ENCODE data around the gene ZNF521. TPM values are rescaled to one million over a fixed set of nuclear protein-coding genes. Genes with fewer than 3 reads are reported as not detected.

Gene ZNF521
- total RNA-seq, 1 donor from 2014 or later: 24.5 TPM

- ATAC-seq (ENCODE audit: poor library complexity) (no peak), DNase-seq (no peak)
- intact Hi-C loops (cut with DNase I): loop anchor here (5.0 kb wide), 1 partner anchor 203 kb away; no protein-coding TSS in a partner anchor
Measured at GRCh38 chr18:25345081-25345866, 6.7 kb downstream of the ZNF521 start.

DNA sequence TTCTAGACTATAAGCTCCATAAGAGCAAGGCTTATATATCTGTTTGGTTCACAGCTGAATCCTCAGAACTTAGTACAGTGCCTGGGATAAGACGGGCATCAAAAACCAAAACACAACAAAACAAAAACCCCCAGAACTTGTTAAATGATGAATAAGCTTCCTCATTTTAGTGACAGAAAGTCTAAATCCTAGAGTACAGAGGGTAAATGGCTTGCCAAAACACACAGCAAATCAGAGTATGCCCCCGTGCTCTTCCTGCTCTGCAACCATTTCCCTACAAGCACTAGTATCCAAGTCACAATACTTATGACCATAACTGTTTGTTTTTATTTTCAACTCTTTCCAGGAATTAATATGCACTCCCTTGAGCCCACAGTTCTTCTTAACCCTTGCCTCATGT is 10.1 kb downstream of the ZNF521 start:
- no peak for DNase-seq
- intact Hi-C loops (cut with DNase I): no loop called here

GRCh38 chr18:25340762-25341161 is 11.2 kb downstream of the ZNF521 start:
- ATAC-seq (ENCODE audit: poor library complexity) (no peak), DNase-seq (no peak)
- intact Hi-C loops (cut with DNase I): no loop called here

More for the DNA sequence above, 10.1 kb downstream of the ZNF521 start:
- no peak for ATAC-seq (ENCODE audit: poor library complexity)

DNA sequence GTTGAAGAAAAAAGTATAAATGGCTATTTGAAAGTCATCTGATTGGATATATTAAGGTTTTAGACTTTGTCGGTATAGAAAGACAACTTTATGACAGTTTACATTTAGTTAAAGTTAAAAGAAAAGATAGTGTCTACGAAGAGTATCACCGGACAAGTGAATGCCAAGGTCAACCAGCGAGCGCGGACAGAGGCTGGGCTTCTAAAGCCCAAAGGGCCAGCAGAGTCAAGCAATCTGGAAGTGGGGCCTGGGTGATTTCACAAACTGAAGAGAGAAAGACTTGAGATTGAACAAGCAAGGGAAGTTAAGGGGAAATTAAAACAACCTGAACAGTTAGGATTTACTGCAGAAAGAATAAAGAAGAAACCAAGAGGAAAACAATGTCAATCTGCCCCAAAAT is 16.3 kb downstream of the ZNF521 start:
- DNase-seq (peak; percentile 39), ATAC-seq (ENCODE audit: poor library complexity) (peak; percentile 48)
- intact Hi-C loops (cut with DNase I): no loop called here

DNA sequence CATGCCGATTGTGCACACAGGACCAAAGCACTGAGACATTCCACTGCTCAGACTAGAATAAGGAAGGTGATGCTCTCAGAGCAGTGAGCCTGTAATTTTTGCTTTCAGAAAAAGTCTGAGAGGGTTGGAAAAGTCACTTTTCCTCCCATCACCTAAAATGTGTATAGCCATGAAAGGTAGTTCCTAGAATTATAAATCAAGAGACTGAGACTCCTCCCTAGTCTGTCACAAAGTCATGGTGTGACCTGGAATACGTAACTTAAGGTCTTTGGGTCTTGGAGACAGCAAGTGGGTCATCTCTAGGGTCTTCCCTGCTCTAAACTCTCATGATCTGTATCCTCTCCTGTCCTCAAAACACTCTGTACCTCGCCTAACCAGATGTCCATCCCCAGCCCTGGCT is 16.9 kb downstream of the ZNF521 start:
- DNase-seq: no peak
- intact Hi-C loops (cut with DNase I): no loop called here
- ATAC-seq (ENCODE audit: poor library complexity): no peak

- no peak for ATAC-seq (ENCODE audit: poor library complexity)
- intact Hi-C loops (cut with DNase I): no loop called here
- no peak for DNase-seq
Measured at GRCh38 chr18:25334588-25334987, 17.4 kb downstream of the ZNF521 start.

DNA sequence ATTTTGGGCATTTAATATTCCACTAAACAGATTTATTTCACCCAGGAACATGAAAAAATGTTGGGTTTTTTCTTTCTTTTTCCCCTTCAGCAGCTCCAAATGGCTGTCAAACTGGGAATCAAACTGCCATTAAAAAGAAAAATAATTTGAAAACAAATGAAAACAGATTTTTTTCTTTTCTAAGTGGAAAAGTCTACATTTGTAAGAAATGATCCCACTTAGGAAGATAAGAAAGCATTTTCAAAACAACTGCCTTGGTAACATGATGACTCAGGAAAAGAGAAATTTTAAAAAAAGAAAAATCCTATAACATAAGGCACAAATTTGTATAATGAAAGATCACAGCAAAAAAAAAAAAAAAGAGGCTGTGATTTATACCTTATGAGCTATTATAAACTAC is 20.0 kb downstream of the ZNF521 start:
- no peak for ATAC-seq (ENCODE audit: poor library complexity)

GRCh38 chr18:25329783-25330182 is 22.2 kb downstream of the ZNF521 start:
- no peak for ATAC-seq (ENCODE audit: poor library complexity)

More for the DNA sequence above, 20.0 kb downstream of the ZNF521 start:
- intact Hi-C loops (cut with DNase I): no loop called here
- no peak for DNase-seq

DNA sequence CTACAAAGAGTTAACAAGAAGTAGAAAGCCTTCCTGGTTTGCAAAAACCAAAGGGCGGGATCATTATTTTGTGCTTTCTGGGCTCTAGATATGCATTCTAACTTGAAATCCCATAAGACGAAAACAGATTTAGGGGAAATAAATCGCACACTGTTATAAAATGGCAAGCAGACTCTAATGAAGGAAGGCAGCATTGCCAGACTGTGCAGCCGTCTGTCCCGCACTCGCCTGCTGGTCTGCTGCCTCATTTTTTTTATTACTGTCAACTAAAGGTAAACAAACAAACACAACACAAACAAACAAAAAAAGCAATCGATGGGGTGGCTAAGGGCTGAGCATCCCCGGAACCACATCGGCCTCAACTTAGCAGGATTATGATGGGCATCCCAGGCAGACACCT is 24.4 kb downstream of the ZNF521 start:
- intact Hi-C loops (cut with DNase I): no loop called here
- ATAC-seq (ENCODE audit: poor library complexity) (peak; percentile 49), DNase-seq (peak; percentile 36)

More at GRCh38 chr18:25329783-25330182, 22.2 kb downstream of the ZNF521 start:
- intact Hi-C loops (cut with DNase I): no loop called here
- DNase-seq: no peak

DNA sequence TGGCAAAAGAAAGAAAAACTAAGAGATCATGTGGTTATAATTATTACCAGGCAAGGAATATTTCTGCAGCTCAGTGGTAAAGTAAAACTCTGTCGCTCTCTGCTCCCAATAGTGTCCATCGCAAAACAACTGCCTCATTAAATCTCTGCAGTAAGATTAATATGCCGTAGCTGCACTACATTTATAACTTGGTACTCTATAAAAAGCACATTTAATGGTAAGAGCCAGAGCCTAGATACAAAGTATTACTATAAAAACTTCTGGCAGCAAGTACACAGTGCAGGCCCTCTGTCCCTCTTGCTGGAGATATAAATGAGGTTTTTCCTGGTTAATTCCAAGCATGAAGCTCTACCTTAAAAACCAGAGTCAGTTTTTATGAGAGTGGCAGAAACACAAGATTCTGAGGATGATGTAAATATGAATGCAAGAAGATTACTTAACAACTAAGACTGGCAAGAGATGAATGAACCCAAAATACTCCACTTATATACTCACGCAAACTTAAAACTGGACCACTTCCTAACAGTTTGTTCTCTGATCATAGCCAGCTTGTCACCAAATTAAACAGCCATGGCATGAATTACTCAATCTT is 25.5 kb downstream of the ZNF521 start:
- intact Hi-C loops (cut with DNase I): no loop called here
- ATAC-seq (ENCODE audit: poor library complexity) (peak; percentile 62), DNase-seq (no peak)

- ATAC-seq (ENCODE audit: poor library complexity): no peak
- no peak for DNase-seq
- intact Hi-C loops (cut with DNase I): no loop called here
Measured at GRCh38 chr18:25322806-25323205, 29.2 kb downstream of the ZNF521 start.

GRCh38 chr18:25316381-25317018 is 35.5 kb downstream of the ZNF521 start:
- no peak for ATAC-seq (ENCODE audit: poor library complexity)
- intact Hi-C loops (cut with DNase I): no loop called here
- DNase-seq: no peak

GRCh38 chr18:25314838-25315190 is 37.2 kb downstream of the ZNF521 start:
- DNase-seq: no peak
- intact Hi-C loops (cut with DNase I): no loop called here
- no peak for ATAC-seq (ENCODE audit: poor library complexity)

GRCh38 chr18:25314151-25314837 is 37.7 kb downstream of the ZNF521 start:
- ATAC-seq (ENCODE audit: poor library complexity): no peak
- intact Hi-C loops (cut with DNase I): no loop called here
- DNase-seq: no peak

- intact Hi-C loops (cut with DNase I): no loop called here
- DNase-seq (no peak), ATAC-seq (ENCODE audit: poor library complexity) (no peak)
Measured at GRCh38 chr18:25313268-25313667, 38.7 kb downstream of the ZNF521 start.

- ATAC-seq (ENCODE audit: poor library complexity): no peak
- no peak for DNase-seq
- intact Hi-C loops (cut with DNase I): no loop called here
Measured at GRCh38 chr18:25310045-25310444, 41.9 kb downstream of the ZNF521 start.

DNA sequence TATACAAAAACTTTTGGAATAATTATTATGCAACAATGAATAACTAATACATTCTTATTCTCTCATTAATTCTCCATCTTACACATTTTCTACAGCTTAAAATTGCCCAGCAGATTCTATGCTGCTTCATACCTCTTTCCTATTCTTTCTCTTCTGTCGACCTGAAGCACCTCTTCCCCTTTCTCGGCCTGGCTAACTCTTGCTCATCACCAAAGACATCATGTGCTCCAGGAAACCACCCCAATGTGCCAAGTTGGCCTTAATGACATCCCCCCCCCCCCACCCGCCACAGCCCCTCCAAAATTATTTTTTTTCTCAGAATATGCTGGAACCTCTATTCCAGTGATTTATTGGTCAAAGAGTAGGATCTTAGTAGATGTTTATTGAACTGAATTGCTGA is 43.6 kb downstream of the ZNF521 start:
- ATAC-seq (ENCODE audit: poor library complexity) (no peak), DNase-seq (no peak)
- intact Hi-C loops (cut with DNase I): no loop called here

DNA sequence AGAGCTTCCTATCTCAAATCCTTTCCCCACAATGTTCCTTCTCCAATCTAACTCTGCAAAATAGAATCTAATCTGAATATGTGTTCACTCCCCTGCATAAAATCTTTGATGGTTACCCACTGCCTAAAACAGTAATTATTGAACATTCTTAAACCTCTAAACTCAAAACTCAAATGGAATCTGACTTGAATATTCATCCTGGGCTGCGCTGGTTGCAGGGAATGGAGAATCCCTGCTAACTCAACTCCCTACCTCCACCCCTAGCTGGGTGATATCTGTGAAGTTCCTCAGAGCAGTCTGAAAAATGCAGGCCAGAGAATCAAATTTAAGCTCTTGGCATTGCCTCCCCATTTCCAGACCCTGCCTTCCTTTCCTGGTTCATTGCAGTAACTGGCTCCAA is 44.8 kb downstream of the ZNF521 start:
- intact Hi-C loops (cut with DNase I): no loop called here
- DNase-seq: no peak
- no peak for ATAC-seq (ENCODE audit: poor library complexity)

DNA sequence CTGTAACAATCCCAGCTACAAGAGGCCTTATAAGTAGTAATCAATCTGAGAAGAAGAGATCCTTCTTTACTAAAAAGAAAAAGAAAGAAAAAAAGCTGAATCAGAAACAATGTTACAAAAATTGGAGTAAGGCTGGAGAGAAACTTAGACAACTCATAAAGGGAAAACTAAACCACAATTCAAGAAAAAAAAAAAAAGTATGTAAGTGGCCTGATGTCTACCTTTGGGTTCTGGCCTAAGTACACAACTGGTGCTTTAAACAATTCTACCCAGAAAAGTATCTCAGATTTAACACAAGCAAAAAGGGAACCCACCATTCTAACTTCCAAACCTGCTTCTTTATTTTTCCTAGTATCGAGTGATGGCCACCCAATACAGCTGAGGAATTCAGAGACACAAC is 45.3 kb downstream of the ZNF521 start:
- ATAC-seq (ENCODE audit: poor library complexity) (no peak), DNase-seq (no peak)
- intact Hi-C loops (cut with DNase I): no loop called here
